OCI-LY7 (cell line): ENCODE data around the gene CCDC91.

Experiments used
- EZH2phosphoT487 ChIP-seq: fragments of 200-600 bp; sonication (generic); IDR thresholded peaks from 2 replicates; pipeline ENCODE4 v1.6.1; 2018; ENCODE audit warnings: low read depth, borderline replicate concordance, mild to moderate bottlenecking, mixed run types, antibody characterized with exemption, low read length, moderate library complexity, mixed read lengths
- TF ChIP-seq, protein P1 (sequence below): fragments of 200-600 bp; sonication (generic); conservative IDR thresholded peaks from 2 replicates; pipeline ENCODE4 v1.5.1; 2014; ENCODE audit warnings: mild to moderate bottlenecking, antibody characterized with exemption, low read length, moderate library complexity, mixed read lengths

DNA sequence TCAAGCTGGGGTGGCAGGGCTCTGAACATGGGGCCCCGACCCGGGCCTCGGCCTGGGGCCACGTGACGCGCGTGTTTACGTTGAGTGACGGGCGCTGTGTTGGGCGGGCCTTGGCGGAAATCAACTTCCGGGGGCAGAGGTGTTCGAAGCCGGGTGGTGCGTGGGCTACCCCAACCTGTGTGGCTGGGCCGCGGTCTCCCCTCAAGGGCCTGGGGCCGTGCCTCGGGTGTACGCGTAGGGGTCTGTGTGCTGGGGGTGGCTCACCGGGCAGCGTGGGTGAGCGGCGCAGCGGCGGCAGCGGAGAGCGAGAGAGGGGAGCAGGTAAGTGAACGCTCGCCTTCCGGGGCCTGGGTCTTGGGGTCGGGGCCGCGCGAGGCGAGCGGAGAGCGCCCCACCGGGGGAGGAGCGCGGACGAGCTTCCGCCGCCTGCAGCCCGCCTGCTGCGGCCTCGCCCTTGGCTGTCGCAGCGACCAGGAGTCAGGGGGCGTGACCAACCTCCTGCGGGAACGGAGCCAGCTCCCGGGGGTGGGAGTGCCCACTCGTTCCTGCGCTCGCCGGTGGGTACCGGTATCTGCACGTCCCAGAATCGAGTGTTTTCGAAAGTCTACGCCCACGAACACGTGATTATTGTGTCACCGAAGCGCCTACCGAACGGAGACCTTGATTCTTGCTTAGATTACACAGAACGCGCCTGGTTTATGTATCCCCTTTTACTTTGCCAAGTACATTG, at the start of gene CCDC91:
- TF ChIP-seq, protein P1, sequence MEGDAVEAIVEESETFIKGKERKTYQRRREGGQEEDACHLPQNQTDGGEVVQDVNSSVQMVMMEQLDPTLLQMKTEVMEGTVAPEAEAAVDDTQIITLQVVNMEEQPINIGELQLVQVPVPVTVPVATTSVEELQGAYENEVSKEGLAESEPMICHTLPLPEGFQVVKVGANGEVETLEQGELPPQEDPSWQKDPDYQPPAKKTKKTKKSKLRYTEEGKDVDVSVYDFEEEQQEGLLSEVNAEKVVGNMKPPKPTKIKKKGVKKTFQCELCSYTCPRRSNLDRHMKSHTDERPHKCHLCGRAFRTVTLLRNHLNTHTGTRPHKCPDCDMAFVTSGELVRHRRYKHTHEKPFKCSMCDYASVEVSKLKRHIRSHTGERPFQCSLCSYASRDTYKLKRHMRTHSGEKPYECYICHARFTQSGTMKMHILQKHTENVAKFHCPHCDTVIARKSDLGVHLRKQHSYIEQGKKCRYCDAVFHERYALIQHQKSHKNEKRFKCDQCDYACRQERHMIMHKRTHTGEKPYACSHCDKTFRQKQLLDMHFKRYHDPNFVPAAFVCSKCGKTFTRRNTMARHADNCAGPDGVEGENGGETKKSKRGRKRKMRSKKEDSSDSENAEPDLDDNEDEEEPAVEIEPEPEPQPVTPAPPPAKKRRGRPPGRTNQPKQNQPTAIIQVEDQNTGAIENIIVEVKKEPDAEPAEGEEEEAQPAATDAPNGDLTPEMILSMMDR, result 0 out of 2 replicates have a peak, but pooled peaks have one; percentile 19
- TF ChIP-seq EZH2phosphoT487, result no peak
